NB4 (cell line): ENCODE data around the gene IGSF8.

ENCODE experiments used
- CTCF ChIP-seq: IDR thresholded peaks from one replicate; pipeline ENCODE4 v1.5.1; 2012; ENCODE audit warnings: low read depth, low read length
- MAX ChIP-seq: IDR thresholded peaks from 2 replicates; pipeline ENCODE4 v1.6.1; 2011; ENCODE audit warnings: low read depth, low read length
- MYC ChIP-seq: IDR thresholded peaks from 2 replicates; pipeline ENCODE4 v1.6.1; 2011; ENCODE audit warnings: low read depth, low read length
- POLR2A ChIP-seq: IDR thresholded peaks from 2 replicates; pipeline ENCODE4 v1.6.1; 2011; ENCODE audit warnings: mild to moderate bottlenecking; ENCODE audit not compliant: insufficient read length; ENCODE audit errors: extremely low read depth

- TF ChIP-seq CTCF (no peak), POLR2A (no peak), MAX (no peak), MYC (no peak)
Measured at GRCh38 chr1:160121388-160121787, 23.0 kb upstream of the IGSF8 start.
